Measurements from ENCODE around the gene ADTRP. TPM values are rescaled to one million over a fixed set of nuclear protein-coding genes. Genes with fewer than 3 reads are reported as not detected.

Gene ADTRP
- polyA plus RNA-seq, 4 donors = 28.5 to 73.4 (median 59.2) TPM

DNA sequence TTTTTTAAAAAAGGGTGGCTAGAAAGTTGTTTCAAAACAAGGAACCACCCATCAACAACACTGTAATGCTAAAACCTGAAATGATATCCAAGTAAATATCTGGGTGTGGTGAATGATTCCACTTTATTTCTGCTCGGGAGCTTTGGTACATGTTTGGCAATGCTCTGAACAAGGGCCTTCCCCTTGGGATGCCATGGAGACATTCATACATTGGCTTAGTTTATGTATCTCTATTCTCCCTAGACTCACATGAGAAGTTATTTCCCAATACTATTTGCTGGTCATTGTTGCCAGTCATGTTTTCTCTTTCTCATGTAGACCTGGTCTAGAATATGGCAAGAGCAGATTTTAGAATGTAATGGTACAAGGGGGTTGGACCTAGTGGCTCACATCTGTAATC, 22.9 kb downstream of the ADTRP start:
- no peak overlapping the region for H3K27ac ChIP-seq (ENCODE audit: low read depth in 1 of 3, low read length in 2 of 3)
- DNase-seq (no peak), FAIRE-seq (no peak)
- peaks cover 4 to 36% (median 11%) of the 10 kb centered on the region in 3 donors for H3K4me1 ChIP-seq (ENCODE audit: control insufficient read depth in 3 of 3, insufficient read depth in 2 of 3, low read depth in 1 of 3, low read length in 2 of 3)
- 30 to 73% (median 56%) methylated on average over 1 of the region's 1 CpG for WGBS, 3 donors
- no peak overlapping the region for H3K4me3 ChIP-seq (ENCODE audit: low read depth in 1 of 3, low read length in 3 of 3)
- peaks cover 0 to 3% (median 2%) of the 10 kb centered on the region in 3 donors for H3K36me3 ChIP-seq (ENCODE audit: control insufficient read depth in 3 of 3, insufficient read depth in 2 of 3, low read depth in 1 of 3, low read length in 3 of 3)
- peaks cover 0 to 5% of the 10 kb centered on the region in 2 donors for H3K9me3 ChIP-seq (ENCODE audit: control insufficient read depth in 2 of 2, insufficient read depth in 1 of 2, low read depth in 1 of 2, low read length in 1 of 2)
- no peaks in the 10 kb centered on the region for H3K27me3 ChIP-seq (ENCODE audit: control insufficient read depth in 3 of 3, insufficient read depth in 3 of 3, low read length in 3 of 3)

GRCh38 chr6:11754625-11755271, 23.9 kb downstream of the ADTRP start:
- DNase-seq (no peak), FAIRE-seq (no peak)
- H3K9me3 ChIP-seq (ENCODE audit: control insufficient read depth in 2 of 2, insufficient read depth in 1 of 2, low read depth in 1 of 2, low read length in 1 of 2) = peaks cover 0 to 5% of the 10 kb centered on the region in 2 donors
- H3K4me1 ChIP-seq (ENCODE audit: control insufficient read depth in 3 of 3, insufficient read depth in 2 of 3, low read depth in 1 of 3, low read length in 2 of 3) = peaks cover 9 to 33% (median 12%) of the 10 kb centered on the region in 3 donors
- H3K36me3 ChIP-seq (ENCODE audit: control insufficient read depth in 3 of 3, insufficient read depth in 2 of 3, low read depth in 1 of 3, low read length in 3 of 3) = peaks cover 0 to 3% (median 2%) of the 10 kb centered on the region in 3 donors
- no peak overlapping the region for H3K4me3 ChIP-seq (ENCODE audit: low read depth in 1 of 3, low read length in 3 of 3)
- WGBS, 3 donors = 80 to 84% (median 82%) methylated on average over 7 of the region's 7 CpGs
- H3K27ac ChIP-seq (ENCODE audit: low read depth in 1 of 3, low read length in 2 of 3) = peak overlapping the region in 2 of 3 donors; percentile 40 to 63
- no peaks in the 10 kb centered on the region for H3K27me3 ChIP-seq (ENCODE audit: control insufficient read depth in 3 of 3, insufficient read depth in 3 of 3, low read length in 3 of 3)

- WGBS, 3 donors = 88 to 92% (median 92%) methylated on average over 4 of the region's 4 CpGs
- Histone ChIP-seq H3K27ac (ENCODE audit: low read depth in 1 of 3, low read length in 2 of 3) (no peak overlapping the region), H3K4me3 (ENCODE audit: low read depth in 1 of 3, low read length in 3 of 3) (no peak overlapping the region), H3K9me3 (ENCODE audit: control insufficient read depth in 2 of 2, insufficient read depth in 1 of 2, low read depth in 1 of 2, low read length in 1 of 2) (peaks cover 0 to 5% of the 10 kb centered on the region in 2 donors), H3K27me3 (ENCODE audit: control insufficient read depth in 3 of 3, insufficient read depth in 3 of 3, low read length in 3 of 3) (no peaks in the 10 kb centered on the region), H3K36me3 (ENCODE audit: control insufficient read depth in 3 of 3, insufficient read depth in 2 of 3, low read depth in 1 of 3, low read length in 3 of 3) (peaks cover 0 to 2% (median 1%) of the 10 kb centered on the region in 3 donors), H3K4me1 (ENCODE audit: control insufficient read depth in 3 of 3, insufficient read depth in 2 of 3, low read depth in 1 of 3, low read length in 2 of 3) (peaks cover 6 to 31% (median 8%) of the 10 kb centered on the region in 3 donors)
- FAIRE-seq = no peak
- DNase-seq = no peak
These were observed 24.8 kb downstream of the ADTRP start for GRCh38 chr6:11753798-11754197.

- Histone ChIP-seq H3K27me3 (ENCODE audit: control insufficient read depth in 3 of 3, insufficient read depth in 3 of 3, low read length in 3 of 3) (no peaks in the 10 kb centered on the region), H3K27ac (ENCODE audit: low read depth in 1 of 3, low read length in 2 of 3) (peak overlapping the region in 1 of 3 donors; percentile 51), H3K4me1 (ENCODE audit: control insufficient read depth in 3 of 3, insufficient read depth in 2 of 3, low read depth in 1 of 3, low read length in 2 of 3) (peaks cover 6 to 30% (median 8%) of the 10 kb centered on the region in 3 donors), H3K9me3 (ENCODE audit: control insufficient read depth in 2 of 2, insufficient read depth in 1 of 2, low read depth in 1 of 2, low read length in 1 of 2) (no peaks in the 10 kb centered on the region), H3K36me3 (ENCODE audit: control insufficient read depth in 3 of 3, insufficient read depth in 2 of 3, low read depth in 1 of 3, low read length in 3 of 3) (no peaks in the 10 kb centered on the region), H3K4me3 (ENCODE audit: low read depth in 1 of 3, low read length in 3 of 3) (no peak overlapping the region)
- WGBS, 3 donors = 19 to 43% (median 41%) methylated on average over 1 of the region's 1 CpG
- FAIRE-seq (no peak), DNase-seq (no peak)
These were observed 26.2 kb downstream of the ADTRP start for GRCh38 chr6:11752360-11752759.

DNA sequence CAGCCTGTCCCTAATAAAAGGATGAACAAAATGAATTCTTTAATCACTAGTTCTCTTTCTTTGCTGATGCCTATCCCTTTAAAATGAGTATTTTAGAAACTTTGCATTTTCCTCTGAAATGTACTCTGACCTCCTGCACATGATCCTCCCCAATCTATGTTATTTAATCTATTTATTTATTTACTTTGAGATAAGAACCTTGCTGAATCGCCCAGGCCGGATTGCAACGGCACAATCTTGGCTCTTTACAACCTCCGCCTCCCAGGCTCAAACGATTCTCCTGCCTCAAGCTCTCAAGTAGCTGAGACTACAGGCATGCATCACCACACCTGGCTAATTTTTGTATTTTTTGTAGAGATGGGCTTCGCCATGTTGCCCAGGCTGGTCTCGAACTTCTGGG, 27.9 kb downstream of the ADTRP start:
- DNase-seq = peak; percentile 81 to 90
- H3K4me1 ChIP-seq (ENCODE audit: control insufficient read depth in 3 of 3, insufficient read depth in 2 of 3, low read depth in 1 of 3, low read length in 2 of 3) = peaks cover 6 to 30% (median 8%) of the 10 kb centered on the region in 3 donors
- H3K36me3 ChIP-seq (ENCODE audit: control insufficient read depth in 3 of 3, insufficient read depth in 2 of 3, low read depth in 1 of 3, low read length in 3 of 3) = peaks cover 0 to 3% (median 0%) of the 10 kb centered on the region in 3 donors

DNA sequence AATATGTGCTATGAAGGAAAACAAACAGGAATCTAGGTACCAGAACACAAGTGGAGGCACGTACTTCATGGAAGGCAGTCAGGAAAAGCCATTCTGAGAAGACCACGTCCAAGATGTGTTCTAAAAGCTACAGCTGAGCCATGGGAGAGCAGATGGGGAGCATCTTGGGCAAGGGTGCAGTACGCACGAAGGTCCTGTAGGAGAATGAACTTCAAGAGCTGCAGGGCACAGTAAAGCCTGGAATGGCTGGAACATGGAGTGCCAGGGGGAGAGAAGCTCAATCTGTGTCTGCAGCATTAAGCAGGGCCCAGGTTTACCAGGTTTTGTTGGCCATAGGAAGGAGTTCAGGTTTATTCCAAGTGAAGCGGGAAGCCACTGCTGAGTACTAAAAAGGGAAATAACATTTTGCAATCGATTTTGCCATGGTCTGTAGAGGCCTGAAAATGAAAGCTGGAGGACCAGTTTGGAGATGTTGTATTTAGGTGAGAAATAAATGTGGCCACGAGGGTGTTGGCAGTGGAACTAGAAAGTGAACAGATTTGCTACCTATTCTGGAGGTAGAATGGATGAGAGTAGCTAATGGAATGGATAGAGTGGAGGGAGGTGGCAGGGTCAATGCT, 29.9 kb downstream of the ADTRP start:
- no peaks in the 10 kb centered on the region for H3K27me3 ChIP-seq (ENCODE audit: control insufficient read depth in 3 of 3, insufficient read depth in 3 of 3, low read length in 3 of 3)
- WGBS, 3 donors = 86 to 91% (median 89%) methylated on average over 7 of the region's 7 CpGs
- H3K4me1 ChIP-seq (ENCODE audit: control insufficient read depth in 3 of 3, insufficient read depth in 2 of 3, low read depth in 1 of 3, low read length in 2 of 3) = peaks cover 6 to 30% (median 8%) of the 10 kb centered on the region in 3 donors
- FAIRE-seq = no peak
- H3K27ac ChIP-seq (ENCODE audit: low read depth in 1 of 3, low read length in 2 of 3) = no peak overlapping the region
- H3K36me3 ChIP-seq (ENCODE audit: control insufficient read depth in 3 of 3, insufficient read depth in 2 of 3, low read depth in 1 of 3, low read length in 3 of 3) = peaks cover 0 to 3% (median 0%) of the 10 kb centered on the region in 3 donors
- no peak overlapping the region for H3K4me3 ChIP-seq (ENCODE audit: low read depth in 1 of 3, low read length in 3 of 3)
- H3K9me3 ChIP-seq (ENCODE audit: control insufficient read depth in 2 of 2, insufficient read depth in 1 of 2, low read depth in 1 of 2, low read length in 1 of 2) = no peaks in the 10 kb centered on the region
- DNase-seq = no peak

More for the DNA sequence above, 27.9 kb downstream of the ADTRP start:
- no peak for FAIRE-seq
- Histone ChIP-seq H3K27me3 (ENCODE audit: control insufficient read depth in 3 of 3, insufficient read depth in 3 of 3, low read length in 3 of 3) (no peaks in the 10 kb centered on the region), H3K27ac (ENCODE audit: low read depth in 1 of 3, low read length in 2 of 3) (peak overlapping the region in 2 of 3 donors; percentile 11 to 75), H3K4me3 (ENCODE audit: low read depth in 1 of 3, low read length in 3 of 3) (no peak overlapping the region), H3K9me3 (ENCODE audit: control insufficient read depth in 2 of 2, insufficient read depth in 1 of 2, low read depth in 1 of 2, low read length in 1 of 2) (no peaks in the 10 kb centered on the region)
- 8 to 51% (median 31%) methylated on average over 7 of the region's 7 CpGs for WGBS, 3 donors

DNA sequence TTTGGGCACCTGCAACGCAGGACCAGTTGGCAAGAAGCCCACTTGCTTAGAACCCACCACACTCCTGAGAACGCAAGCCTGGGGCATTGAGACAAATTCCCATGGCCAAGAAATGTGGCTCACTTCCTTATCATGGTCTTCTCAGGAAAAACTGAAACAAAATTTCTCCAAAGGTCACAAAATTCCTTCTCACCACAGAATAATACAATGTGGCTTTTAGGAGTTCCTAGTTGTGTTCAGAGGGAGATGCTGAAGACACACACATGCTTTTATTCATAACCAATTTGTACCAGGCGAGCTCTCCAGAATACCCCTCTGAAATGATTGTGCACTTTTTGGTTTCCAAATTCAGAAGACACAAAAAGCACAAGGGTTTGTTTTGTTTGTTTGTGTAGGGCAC, 31.6 kb downstream of the ADTRP start:
- DNase-seq = no peak
- Histone ChIP-seq H3K4me1 (ENCODE audit: control insufficient read depth in 3 of 3, insufficient read depth in 2 of 3, low read depth in 1 of 3, low read length in 2 of 3) (peaks cover 4 to 24% (median 6%) of the 10 kb centered on the region in 3 donors), H3K27me3 (ENCODE audit: control insufficient read depth in 3 of 3, insufficient read depth in 3 of 3, low read length in 3 of 3) (no peaks in the 10 kb centered on the region), H3K4me3 (ENCODE audit: low read depth in 1 of 3, low read length in 3 of 3) (no peak overlapping the region), H3K27ac (ENCODE audit: low read depth in 1 of 3, low read length in 2 of 3) (no peak overlapping the region), H3K9me3 (ENCODE audit: control insufficient read depth in 2 of 2, insufficient read depth in 1 of 2, low read depth in 1 of 2, low read length in 1 of 2) (no peaks in the 10 kb centered on the region), H3K36me3 (ENCODE audit: control insufficient read depth in 3 of 3, insufficient read depth in 2 of 3, low read depth in 1 of 3, low read length in 3 of 3) (peaks cover 0 to 3% (median 0%) of the 10 kb centered on the region in 3 donors)
- 87 to 92% (median 89%) methylated on average over 3 of the region's 3 CpGs for WGBS, 3 donors
- no peak for FAIRE-seq

DNA sequence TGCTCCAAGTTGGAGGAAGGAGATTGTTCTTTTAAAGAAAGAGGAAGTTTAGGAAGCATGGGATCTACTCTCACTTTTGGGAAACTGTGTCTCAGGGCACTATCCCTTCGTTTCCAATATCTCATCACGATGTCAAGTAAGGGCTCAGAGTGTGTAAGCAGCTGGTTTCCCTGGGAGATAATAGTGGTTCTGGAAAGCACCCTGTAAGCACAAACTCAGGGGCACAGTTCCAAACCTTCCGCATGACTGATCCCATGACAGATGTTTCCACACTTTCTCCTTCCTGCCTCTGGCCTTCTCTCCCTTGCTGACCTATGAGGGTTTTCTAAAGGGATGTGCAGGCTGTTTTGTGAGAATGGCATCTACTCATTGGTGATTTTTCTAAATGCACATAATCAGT, 33.9 kb downstream of the ADTRP start:
- DNase-seq = peak in 1 of 2 donors; percentile 76
- no peaks in the 10 kb centered on the region for H3K27me3 ChIP-seq (ENCODE audit: control insufficient read depth in 3 of 3, insufficient read depth in 3 of 3, low read length in 3 of 3)
- peaks cover 0 to 6% (median 1%) of the 10 kb centered on the region in 3 donors for H3K4me1 ChIP-seq (ENCODE audit: control insufficient read depth in 3 of 3, insufficient read depth in 2 of 3, low read depth in 1 of 3, low read length in 2 of 3)
- H3K27ac ChIP-seq (ENCODE audit: low read depth in 1 of 3, low read length in 2 of 3) = peak overlapping the region in 1 of 3 donors; percentile 56
- peaks cover 0 to 3% (median 0%) of the 10 kb centered on the region in 3 donors for H3K36me3 ChIP-seq (ENCODE audit: control insufficient read depth in 3 of 3, insufficient read depth in 2 of 3, low read depth in 1 of 3, low read length in 3 of 3)
- no peaks in the 10 kb centered on the region for H3K9me3 ChIP-seq (ENCODE audit: control insufficient read depth in 2 of 2, insufficient read depth in 1 of 2, low read depth in 1 of 2, low read length in 1 of 2)
- WGBS, 3 donors = 68 to 80% (median 76%) methylated on average over 3 of the region's 3 CpGs
- FAIRE-seq = no peak
- H3K4me3 ChIP-seq (ENCODE audit: low read depth in 1 of 3, low read length in 3 of 3) = no peak overlapping the region

Measured in small intestine (tissue), 7 donors.